Heart left ventricle (tissue), 16 donors: ENCODE data around the gene ESPL1. TPM values are rescaled to one million over a fixed set of nuclear protein-coding genes. Genes with fewer than 3 reads are reported as not detected.

Experiments
- ATAC-seq, 4 donors: fragments of 200-7000 bp; cut with Tn5 transposase; one replicate each; pipeline ENCODE4 v1.9.1; 2020 to 2022; ENCODE audit warnings: moderate library complexity in 4 of 4, mild to moderate bottlenecking in 3 of 4, moderate number of reproducible peaks in 1 of 4
- DNase-seq, 5 donors: peaks; one replicate each; pipeline ENCODE4 v3.0.0-alpha.2; 2020
- H3K27ac ChIP-seq, 12 donors: fragments of 200-600 bp; sonication (generic) in 4 of 12; one replicate each; pipeline versions ENCODE4 v1.5.0 to v1.8.0; 2016 to 2022; ENCODE audit warnings: mild to moderate bottlenecking in 2 of 12
- H3K27me3 ChIP-seq, 9 donors: fragments of 200-600 bp; sonication (generic) in 2 of 9; one replicate each; pipeline versions ENCODE4 v1.5.1 to v1.8.0; 2016 to 2022; ENCODE audit warnings: mild to moderate bottlenecking in 3 of 9
- H3K36me3 ChIP-seq, 9 donors: fragments of 200-600 bp; sonication (generic) in 2 of 9; one replicate each; pipeline versions ENCODE4 v1.5.0 to v1.8.0; 2018 to 2022; ENCODE audit warnings: mild to moderate bottlenecking in 2 of 9
- H3K4me1 ChIP-seq, 12 donors: fragments of 200-600 bp; sonication (generic) in 4 of 12; one replicate each; pipeline versions ENCODE4 v1.5.0 to v1.8.0; 2016 to 2022; ENCODE audit warnings: mild to moderate bottlenecking in 3 of 12
- H3K4me3 ChIP-seq, 12 donors: fragments of 200-600 bp; sonication (generic) in 4 of 12; one replicate each; pipeline versions ENCODE4 v1.5.0 to v1.8.0; 2017 to 2022; ENCODE audit warnings: mild to moderate bottlenecking in 9 of 12, moderate library complexity in 4 of 12
- H3K9me3 ChIP-seq, 12 donors: fragments of 200-600 bp; sonication (generic) in 4 of 12; one replicate each; pipeline versions ENCODE4 v1.5.0 to v1.8.0; 2016 to 2022; ENCODE audit warnings: mild to moderate bottlenecking in 1 of 12
- POLR2A ChIP-seq, 2 donors: fragments of 450-650 bp; IDR thresholded peaks; one replicate each; pipeline ENCODE4 v1.6.1; 2017; ENCODE audit warnings: antibody characterized with exemption in 2 of 2, mild to moderate bottlenecking in 2 of 2, moderate library complexity in 2 of 2
- WGBS, 4 donors: extraction: QIAGEN DNeasy Blood & Tissue Kit in 2 of 4; methylation state at CpG; one replicate each; pipeline versions ENCODE4 v1.1.5 to v1.1.7; 2013 to 2018; 5-methylcytosine and 5-hydroxymethylcytosine counted together
- intact Hi-C, 10 donors: fragments of 100-400 bp; cut with DNase I; formaldehyde crosslinking; loops; one replicate each; pipeline versions ENCODE4 v1.11.1 to v1.14.2; 2022
- polyA plus RNA-seq, 2 donors: library from polyadenylated mRNA; stranded (reverse); fragments of 200-250 nt; gene quantifications; one replicate each; pipeline ENCODE4 v1.2.3, GENCODE V29; 2013
- total RNA-seq, 9 donors: library from RNA; depleted of rRNA in 2 of 9; stranded (reverse); fragments of >200 nt in 2 of 9; fragmentation: NEBNext Ultra II Directional in 3 of 9; extraction: Animal tissue kit (Norgen Biotek cat#: 25700) in 3 of 9; gene quantifications; one replicate each; pipeline versions ENCODE4 v1.1.0 to v1.2.4, GENCODE V29; 2016 to 2023
- TF ChIP-seq, protein P1 (sequence below), 12 donors: fragments of 200-600 bp; sonication (generic) in 4 of 12; IDR thresholded peaks; one replicate each; pipeline versions ENCODE4 v1.5.0 to v1.8.0; 2018 to 2022; ENCODE audit warnings: antibody characterized with exemption in 12 of 12, mild to moderate bottlenecking in 5 of 12
- donor health status: ischemic (EF 13 %, LVEDD 7.1; RV severe dilation, severe dysfunction).
- donor health status: healthy with polysubstance abuse.
- donor health status: DM: no; HTN: yes; CAD: no.
- donor health status: DM: no; HTN: no; CAD: no.
- donor health status: ischemic (EF 25% LVEDD 6.9; RV normal size, moderate dysfunction).
- donor health status: ischemic (EF 25% LVEDD 5.7; RV mildly dilated, moderate dysfunction).
- donor health status: healthy.
- donor health status: DM: yes; HTN: yes; CAD: no.
- donor health status: ischemic (EF 35%, LVEDD 5.7; RV mildly dilated, moderate dysfunction).
- donor health status: nonischemic (EF 11% LVEDD 7.7; RV severe dilation, severe dysfunction).
- donor health status: DM: yes; HTN: yes; CAD: no.
- donor health status: PGD.
- donor health status: ischemic (EF 29% LVEDD 5.4; RV normal size, mild dysfunction).
- donor health status: nonischemic (EF 23%, LVEDD 6.1; RV moderate dilation, normal function).

The ESPL1 gene
- total and polyA plus RNA-seq, 11 donors: 0.06 to 6.1 (median 0.38) TPM

DNA sequence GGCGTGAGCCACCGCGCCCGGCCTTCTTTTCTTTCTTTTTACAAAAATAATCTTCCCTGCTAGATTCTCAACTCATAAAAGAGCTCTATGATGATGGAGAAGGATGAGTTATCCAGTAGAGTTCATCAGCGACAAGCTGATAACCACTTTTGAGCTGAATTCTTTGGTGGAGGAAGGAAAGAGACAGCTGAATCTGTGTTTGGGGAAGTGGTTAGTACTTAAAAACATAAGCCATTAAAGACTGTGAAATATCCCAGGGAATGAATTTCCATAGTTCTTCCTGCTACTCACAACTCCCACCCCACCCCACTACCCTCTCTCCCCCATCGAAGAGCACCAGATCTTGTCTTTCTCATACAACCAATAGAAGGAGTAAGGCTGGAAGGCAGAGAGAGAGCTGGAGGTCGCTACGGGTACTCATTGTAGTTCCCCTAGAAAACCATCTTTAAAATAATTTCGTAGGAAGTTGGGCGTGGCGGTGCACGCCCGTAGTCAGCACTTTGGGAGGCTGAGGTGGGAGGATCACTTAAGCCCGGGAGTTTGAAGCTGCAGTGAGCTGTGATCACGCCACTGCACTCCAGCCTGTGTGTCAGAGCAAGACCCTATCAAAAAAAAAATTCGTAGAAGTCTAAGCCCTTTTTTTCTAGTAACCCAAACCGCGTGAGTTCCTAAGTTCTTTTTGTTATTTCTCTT lies 647 bp upstream of the ESPL1 start:
- 52 to 57% (median 52%) methylated on average over 18 of the region's 18 CpGs for WGBS, 4 donors
- Histone ChIP-seq H3K4me3 (peak overlapping the region; percentile 33 to 80 (median 67)), H3K36me3 (no peaks in the 10 kb centered on the region), H3K27me3 (no peaks in the 10 kb centered on the region), H3K27ac (peak overlapping the region in 8 of 12 donors; percentile 3 to 79 (median 38)), H3K9me3 (no peaks in the 10 kb centered on the region), H3K4me1 (peaks cover 0 to 23% (median 4%) of the 10 kb centered on the region in 12 donors)
- ATAC-seq: peak in 2 of 4 donors; percentile 31 to 50
- DNase-seq: no peak
- intact Hi-C loops: loop anchor here in 4 of 10 donors (5.0 kb wide), 2 partner anchors 45 to 55 kb away; no protein-coding TSS in a partner anchor
- no peak for TF ChIP-seq POLR2A (IDR thresholded peaks at IDR 0.05)
- TF ChIP-seq, protein P1, sequence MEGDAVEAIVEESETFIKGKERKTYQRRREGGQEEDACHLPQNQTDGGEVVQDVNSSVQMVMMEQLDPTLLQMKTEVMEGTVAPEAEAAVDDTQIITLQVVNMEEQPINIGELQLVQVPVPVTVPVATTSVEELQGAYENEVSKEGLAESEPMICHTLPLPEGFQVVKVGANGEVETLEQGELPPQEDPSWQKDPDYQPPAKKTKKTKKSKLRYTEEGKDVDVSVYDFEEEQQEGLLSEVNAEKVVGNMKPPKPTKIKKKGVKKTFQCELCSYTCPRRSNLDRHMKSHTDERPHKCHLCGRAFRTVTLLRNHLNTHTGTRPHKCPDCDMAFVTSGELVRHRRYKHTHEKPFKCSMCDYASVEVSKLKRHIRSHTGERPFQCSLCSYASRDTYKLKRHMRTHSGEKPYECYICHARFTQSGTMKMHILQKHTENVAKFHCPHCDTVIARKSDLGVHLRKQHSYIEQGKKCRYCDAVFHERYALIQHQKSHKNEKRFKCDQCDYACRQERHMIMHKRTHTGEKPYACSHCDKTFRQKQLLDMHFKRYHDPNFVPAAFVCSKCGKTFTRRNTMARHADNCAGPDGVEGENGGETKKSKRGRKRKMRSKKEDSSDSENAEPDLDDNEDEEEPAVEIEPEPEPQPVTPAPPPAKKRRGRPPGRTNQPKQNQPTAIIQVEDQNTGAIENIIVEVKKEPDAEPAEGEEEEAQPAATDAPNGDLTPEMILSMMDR (IDR thresholded peaks at IDR 0.05): no peak

DNA sequence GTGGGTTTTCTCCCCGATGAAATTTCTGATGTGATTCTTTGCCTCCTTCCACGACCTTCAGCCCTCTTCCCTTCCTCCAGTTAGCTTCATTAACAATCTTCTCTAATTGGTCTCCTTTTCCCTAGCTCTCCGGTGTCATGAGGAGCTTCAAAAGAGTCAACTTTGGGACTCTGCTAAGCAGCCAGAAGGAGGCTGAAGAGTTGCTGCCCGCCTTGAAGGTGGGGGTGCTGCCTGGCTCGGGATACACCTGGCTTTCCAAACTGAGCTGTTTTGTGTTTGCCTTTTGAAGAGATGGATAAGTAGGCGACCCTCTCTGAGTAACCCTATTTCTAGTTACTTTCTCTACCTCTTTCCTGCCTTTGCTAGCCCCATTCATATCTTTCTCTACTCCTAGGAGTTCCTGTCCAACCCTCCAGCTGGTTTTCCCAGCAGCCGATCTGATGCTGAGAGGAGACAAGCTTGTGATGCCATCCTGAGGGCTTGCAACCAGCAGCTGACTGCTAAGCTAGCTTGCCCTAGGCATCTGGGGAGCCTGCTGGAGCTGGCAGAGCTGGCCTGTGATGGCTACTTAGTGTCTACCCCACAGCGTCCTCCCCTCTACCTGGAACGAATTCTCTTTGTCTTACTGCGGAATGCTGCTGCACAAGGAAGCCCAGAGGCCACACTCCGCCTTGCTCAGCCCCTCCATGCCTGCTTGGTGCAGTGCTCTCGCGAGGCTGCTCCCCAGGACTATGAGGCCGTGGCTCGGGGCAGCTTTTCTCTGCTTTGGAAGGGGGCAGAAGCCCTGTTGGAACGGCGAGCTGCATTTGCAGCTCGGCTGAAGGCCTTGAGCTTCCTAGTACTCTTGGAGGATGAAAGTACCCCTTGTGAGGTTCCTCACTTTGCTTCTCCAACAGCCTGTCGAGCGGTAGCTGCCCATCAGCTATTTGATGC lies 797 bp downstream of the ESPL1 start:
- H3K27ac ChIP-seq: peak overlapping the region in 2 of 12 donors; percentile 63 to 79
- peak overlapping the region in 11 of 12 donors; percentile 33 to 80 (median 68) for H3K4me3 ChIP-seq
- DNase-seq: no peak
- intact Hi-C loops: loop anchor here in 4 of 10 donors (5.0 kb wide), 2 partner anchors 47 to 57 kb away; no protein-coding TSS in a partner anchor
- H3K9me3 ChIP-seq: no peaks in the 10 kb centered on the region
- no peak for ATAC-seq
- H3K4me1 ChIP-seq: peaks cover 0 to 23% (median 4%) of the 10 kb centered on the region in 12 donors
- WGBS, 4 donors: 44 to 59% (median 57%) methylated on average over 15 to 20 of the region's 20 CpGs
- no peaks in the 10 kb centered on the region for H3K27me3 ChIP-seq
- TF ChIP-seq, protein P1 (IDR thresholded peaks at IDR 0.05): no peak
- no peak for TF ChIP-seq POLR2A (IDR thresholded peaks at IDR 0.05)
- no peaks in the 10 kb centered on the region for H3K36me3 ChIP-seq

DNA sequence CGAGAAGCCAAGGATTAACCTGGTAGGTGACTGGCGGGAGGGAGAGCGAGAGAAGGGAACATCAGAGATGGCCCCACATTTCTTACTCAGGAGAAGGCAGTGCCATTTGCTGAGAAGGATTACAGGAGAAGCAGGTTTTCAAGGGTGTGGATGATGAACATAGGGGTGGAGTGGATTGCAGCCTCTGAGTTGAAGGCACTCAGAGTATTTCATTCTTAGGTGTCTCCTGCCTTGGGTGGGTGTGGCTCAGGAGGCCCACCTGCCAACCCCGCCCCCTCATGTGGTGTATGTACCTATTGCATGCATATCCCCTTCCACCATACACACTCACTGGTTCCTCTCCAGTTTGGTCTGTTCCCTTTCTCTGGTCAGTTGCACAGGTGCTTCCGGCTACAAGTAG lies 6.3 kb downstream of the ESPL1 start:
- DNase-seq (no peak), ATAC-seq (no peak)
- intact Hi-C loops: no loop called here
- no peak for TF ChIP-seq POLR2A (IDR thresholded peaks at IDR 0.05)
- H3K9me3 ChIP-seq: no peaks in the 10 kb centered on the region
- H3K4me1 ChIP-seq: peaks cover 0 to 2% (median 0%) of the 10 kb centered on the region in 12 donors
- 95 to 99% (median 96%) methylated on average over 5 of the region's 5 CpGs for WGBS, 4 donors
- no peak overlapping the region for H3K27ac ChIP-seq
- H3K27me3 ChIP-seq: no peaks in the 10 kb centered on the region
- no peak overlapping the region for H3K4me3 ChIP-seq
- H3K36me3 ChIP-seq: peaks cover 0 to 4% (median 0%) of the 10 kb centered on the region in 9 donors

DNA sequence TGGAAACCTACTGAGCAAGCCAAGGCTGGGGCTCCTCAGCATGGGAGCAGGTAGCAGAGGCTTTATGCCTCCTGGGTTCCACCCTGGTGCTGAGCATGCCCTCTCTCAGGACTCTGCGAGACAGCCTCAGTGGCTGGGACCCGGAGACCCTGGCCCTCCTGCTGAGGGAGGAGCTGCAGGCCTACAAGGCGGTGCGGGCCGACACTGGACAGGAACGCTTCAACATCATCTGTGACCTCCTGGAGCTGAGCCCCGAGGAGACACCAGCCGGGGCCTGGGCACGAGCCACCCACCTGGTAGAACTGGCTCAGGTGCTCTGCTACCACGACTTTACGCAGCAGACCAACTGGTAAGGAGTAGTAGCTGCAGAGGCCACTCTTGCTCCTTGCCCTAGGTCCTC lies 8.4 kb downstream of the ESPL1 start:
- H3K4me1 ChIP-seq: no peaks in the 10 kb centered on the region
- DNase-seq: no peak
- intact Hi-C loops: no loop called here

More for the DNA sequence above, 8.4 kb downstream of the ESPL1 start:
- no peak for TF ChIP-seq POLR2A (IDR thresholded peaks at IDR 0.05)
- TF ChIP-seq, protein P1 (IDR thresholded peaks at IDR 0.05): no peak
- 96 to 100% (median 99%) methylated on average over 3 to 11 of the region's 11 CpGs for WGBS, 4 donors
- Histone ChIP-seq H3K27me3 (no peaks in the 10 kb centered on the region), H3K4me3 (no peak overlapping the region), H3K27ac (no peak overlapping the region), H3K9me3 (no peaks in the 10 kb centered on the region), H3K36me3 (peaks cover 0 to 13% (median 0%) of the 10 kb centered on the region in 9 donors)
- ATAC-seq: no peak
